Cerebellar nuclear complex (tissue), 1 donor: ENCODE results near the gene SAP30BP.
"Not testable (repeated sequence)": the region's sequence is repeated elsewhere in the genome, so short reads cannot be mapped to it uniquely, and the experiment has no call there.

ENCODE experiments used
- DNase-seq, 2 experiments: peaks; one replicate each; lab custom pipeline; 2025; lab: John Stamatoyannopoulos, UW

The SAP30BP gene

GRCh38 chr17:75633486-75634375, 33.4 kb upstream of the SAP30BP start:
- no peak for DNase-seq

- DNase-seq, result no peak
Measured at GRCh38 chr17:75634376-75634740, 32.8 kb upstream of the SAP30BP start.

GRCh38 chr17:75634754-75635609, 32.2 kb upstream of the SAP30BP start:
- no peak for DNase-seq

- peak; percentile 76 to 84 for DNase-seq
Measured at GRCh38 chr17:75635610-75636202, 31.4 kb upstream of the SAP30BP start.

- no peak for DNase-seq
Measured at GRCh38 chr17:75636381-75637142, 30.6 kb upstream of the SAP30BP start.

- DNase-seq, result no peak
Measured at GRCh38 chr17:75637143-75637538, 30.0 kb upstream of the SAP30BP start.

GRCh38 chr17:75637551-75637950, 29.6 kb upstream of the SAP30BP start:
- no peak for DNase-seq

GRCh38 chr17:75638039-75638438, 29.1 kb upstream of the SAP30BP start:
- not testable (repeated sequence) for DNase-seq

GRCh38 chr17:75638893-75639292, 28.2 kb upstream of the SAP30BP start:
- DNase-seq, result no peak

- DNase-seq, result no peak
Measured at GRCh38 chr17:75639327-75639726, 27.8 kb upstream of the SAP30BP start.

- no peak for DNase-seq
Measured at GRCh38 chr17:75639771-75640555, 27.2 kb upstream of the SAP30BP start.

- no peak for DNase-seq
Measured at GRCh38 chr17:75640556-75641119, 26.5 kb upstream of the SAP30BP start.

GRCh38 chr17:75641343-75641742, 25.8 kb upstream of the SAP30BP start:
- no peak for DNase-seq

- DNase-seq, result no peak
Measured at GRCh38 chr17:75642182-75642783, 24.9 kb upstream of the SAP30BP start.

GRCh38 chr17:75642784-75643642, 24.1 kb upstream of the SAP30BP start:
- DNase-seq, result no peak

- no peak for DNase-seq
Measured at GRCh38 chr17:75643643-75644017, 23.5 kb upstream of the SAP30BP start.

GRCh38 chr17:75645501-75645888, 21.6 kb upstream of the SAP30BP start:
- no peak for DNase-seq

- no peak for DNase-seq
Measured at GRCh38 chr17:75645889-75646637, 21.1 kb upstream of the SAP30BP start.

GRCh38 chr17:75646638-75646992, 20.5 kb upstream of the SAP30BP start:
- DNase-seq, result no peak
